Effector memory CD4-positive, alpha-beta T cell (primary cell): ENCODE results near the gene DCAF11.
A peak's percentile ranks its signal among the peaks of the same experiment; 100 is the strongest.

Experiments used
- DNase-seq, 3 donors: peaks; one replicate each; pipeline ENCODE4 v3.0.0-alpha.2; 2020
- H3K27ac ChIP-seq: 2 replicates; pipeline ENCODE4 v1.7.0; 2013; ENCODE audit warnings: mild to moderate bottlenecking, low read length, moderate library complexity; ENCODE audit not compliant: insufficient read depth, poor library complexity, severe bottlenecking
- H3K27me3 ChIP-seq: replicated peaks from 2 replicates; pipeline ENCODE4 v1.7.0; 2013; ENCODE audit warnings: mild to moderate bottlenecking, low read length; ENCODE audit not compliant: insufficient read depth, control insufficient read depth, poor library complexity, severe bottlenecking
- H3K36me3 ChIP-seq: 2 replicates; pipeline ENCODE4 v1.7.0; 2013; ENCODE audit warnings: mild to moderate bottlenecking, low read length, moderate library complexity; ENCODE audit not compliant: control insufficient read depth, insufficient read depth
- H3K4me1 ChIP-seq: 2 replicates; pipeline ENCODE4 v1.7.0; 2013; ENCODE audit warnings: low read length, mild to moderate bottlenecking; ENCODE audit not compliant: control insufficient read depth, insufficient read depth, poor library complexity, severe bottlenecking
- H3K4me3 ChIP-seq: 2 replicates; pipeline ENCODE4 v1.7.0; 2013; ENCODE audit warnings: low read length, low read depth, mild to moderate bottlenecking; ENCODE audit not compliant: insufficient read depth, poor library complexity, severe bottlenecking
- H3K9me3 ChIP-seq: 2 replicates; pipeline ENCODE4 v1.7.0; 2013; ENCODE audit warnings: mild to moderate bottlenecking, low read length, moderate library complexity; ENCODE audit not compliant: control insufficient read depth

The DCAF11 gene

DNA sequence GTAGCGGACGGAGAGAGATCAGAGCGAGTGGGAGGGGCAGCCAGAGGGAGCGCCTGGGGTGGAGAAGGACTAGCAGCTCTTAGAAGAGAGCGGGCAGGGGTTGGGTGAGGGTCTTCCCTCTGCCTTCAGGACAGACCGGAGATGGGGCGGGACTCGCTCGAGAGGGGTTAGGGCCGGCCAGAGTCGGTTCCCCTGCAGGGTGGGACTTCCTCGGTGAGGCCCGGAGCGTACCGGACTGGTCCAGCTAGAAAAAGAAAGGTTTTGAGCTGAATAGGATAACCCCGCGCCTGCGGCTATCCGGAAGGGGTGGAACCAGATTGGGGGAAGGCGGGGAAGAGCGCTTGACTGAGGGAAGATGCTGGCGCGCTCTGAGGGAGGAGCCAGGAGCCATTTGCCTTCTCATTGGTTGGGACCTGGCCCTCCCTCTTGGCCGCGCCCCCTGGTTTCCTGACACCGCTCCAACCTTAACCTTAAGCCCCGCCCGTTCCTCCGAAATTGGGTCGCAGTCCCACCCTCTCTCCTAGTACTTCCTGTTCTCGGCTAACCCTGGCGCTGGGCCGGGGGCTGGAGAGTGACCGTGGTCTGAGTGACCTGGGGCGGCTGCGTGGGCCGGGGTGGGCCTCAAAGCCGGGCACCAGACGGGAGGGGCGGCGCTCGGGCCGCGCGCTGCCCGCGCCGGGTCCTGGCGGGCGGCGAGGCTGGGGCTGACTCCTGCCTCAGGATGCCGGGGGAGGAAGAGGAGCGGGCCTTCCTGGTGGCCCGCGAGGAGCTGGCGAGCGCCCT, 32.6 kb downstream of the DCAF11 start, which contains the start of gene RNF31:
TSS of gene RNF31 (plus strand) at position 521 of the 783 bp plus-strand sequence. CDS start at position 722, 201 bp downstream.
- H3K36me3 ChIP-seq: peaks cover 45% of the 10 kb centered on the region
- peak within 1 kb of the TSS; percentile 93 for H3K4me3 ChIP-seq
- peak within 1 kb of the TSS; percentile 93 for H3K27ac ChIP-seq
- no peaks in the 10 kb centered on the region for H3K27me3 ChIP-seq
- DNase-seq: peak; percentile 92 to 96 (median 94)
- peaks cover 28% of the 10 kb centered on the region for H3K4me1 ChIP-seq
- H3K9me3 ChIP-seq: no peaks in the 10 kb centered on the region

DNA sequence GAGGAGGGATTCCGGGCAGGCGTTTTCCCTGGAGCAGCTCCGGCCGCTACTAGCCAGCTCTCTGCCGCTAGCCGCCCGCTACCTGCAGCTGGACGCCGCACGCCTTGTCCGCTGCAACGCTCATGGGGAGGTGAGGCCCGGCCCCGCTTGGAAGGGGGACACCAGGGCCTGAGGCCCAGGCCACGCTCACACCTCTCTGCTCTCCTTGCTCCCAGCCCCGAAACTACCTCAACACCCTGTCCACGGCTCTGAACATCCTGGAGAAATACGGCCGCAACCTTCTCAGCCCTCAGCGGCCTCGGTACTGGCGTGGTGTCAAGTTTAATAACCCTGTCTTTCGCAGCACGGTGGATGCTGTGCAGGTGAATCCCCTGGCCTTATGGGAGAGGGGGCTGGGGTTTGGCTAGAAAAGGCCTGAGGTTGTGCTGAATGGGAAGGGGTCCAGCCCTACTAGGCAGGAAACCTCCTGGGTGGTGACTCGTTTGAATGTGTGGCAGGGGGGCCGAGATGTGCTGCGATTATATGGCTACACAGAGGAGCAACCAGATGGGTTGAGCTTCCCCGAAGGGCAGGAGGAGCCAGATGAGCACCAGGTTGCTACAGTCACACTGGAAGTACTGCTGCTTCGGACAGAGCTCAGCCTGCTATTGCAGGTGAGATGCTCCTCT, 33.3 kb downstream of the DCAF11 start:
- Histone ChIP-seq H3K4me3 (peak overlapping the region; percentile 93), H3K4me1 (peaks cover 27% of the 10 kb centered on the region), H3K27ac (peak overlapping the region; percentile 93), H3K36me3 (peaks cover 51% of the 10 kb centered on the region), H3K27me3 (no peaks in the 10 kb centered on the region), H3K9me3 (no peaks in the 10 kb centered on the region)
- peak in 1 of 3 donors; percentile 23 for DNase-seq

- H3K9me3 ChIP-seq: no peaks in the 10 kb centered on the region
- H3K4me3 ChIP-seq: no peak overlapping the region
- peaks cover 47% of the 10 kb centered on the region for H3K36me3 ChIP-seq
- no peaks in the 10 kb centered on the region for H3K27me3 ChIP-seq
- H3K27ac ChIP-seq: no peak overlapping the region
- no peak for DNase-seq
- H3K4me1 ChIP-seq: peaks cover 27% of the 10 kb centered on the region
These were observed 34.9 kb downstream of the DCAF11 start for GRCh38 chr14:24149302-24149969.

DNA sequence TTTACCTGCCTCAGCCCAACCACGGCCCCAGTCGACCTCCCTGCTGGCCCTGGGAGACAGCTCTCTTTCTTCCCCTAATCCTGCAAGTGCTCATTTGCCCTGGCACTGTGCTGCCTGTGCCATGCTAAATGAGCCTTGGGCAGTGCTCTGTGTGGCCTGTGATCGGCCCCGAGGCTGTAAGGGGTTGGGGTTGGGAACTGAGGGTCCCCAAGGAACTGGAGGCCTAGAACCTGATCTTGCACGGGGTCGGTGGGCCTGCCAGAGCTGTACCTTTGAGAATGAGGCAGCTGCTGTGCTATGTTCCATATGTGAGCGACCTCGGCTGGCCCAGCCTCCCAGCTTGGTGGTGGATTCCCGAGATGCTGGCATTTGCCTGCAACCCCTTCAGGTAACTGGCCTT, 35.5 kb downstream of the DCAF11 start:
- DNase-seq: no peak
- no peaks in the 10 kb centered on the region for H3K9me3 ChIP-seq
- no peaks in the 10 kb centered on the region for H3K27me3 ChIP-seq
- no peak overlapping the region for H3K27ac ChIP-seq
- peaks cover 27% of the 10 kb centered on the region for H3K4me1 ChIP-seq
- no peak overlapping the region for H3K4me3 ChIP-seq
- peaks cover 53% of the 10 kb centered on the region for H3K36me3 ChIP-seq

- H3K27ac ChIP-seq: no peak overlapping the region
- H3K27me3 ChIP-seq: no peaks in the 10 kb centered on the region
- no peak for DNase-seq
- peaks cover 58% of the 10 kb centered on the region for H3K36me3 ChIP-seq
- H3K9me3 ChIP-seq: no peaks in the 10 kb centered on the region
- H3K4me3 ChIP-seq: no peak overlapping the region
- peaks cover 22% of the 10 kb centered on the region for H3K4me1 ChIP-seq
These were observed 36.0 kb downstream of the DCAF11 start for GRCh38 chr14:24150567-24150966.

GRCh38 chr14:24150993-24151392, 36.4 kb downstream of the DCAF11 start:
- peaks cover 63% of the 10 kb centered on the region for H3K36me3 ChIP-seq
- no peaks in the 10 kb centered on the region for H3K27me3 ChIP-seq
- no peak overlapping the region for H3K27ac ChIP-seq
- H3K9me3 ChIP-seq: no peaks in the 10 kb centered on the region
- DNase-seq: no peak
- H3K4me3 ChIP-seq: no peak overlapping the region
- peaks cover 17% of the 10 kb centered on the region for H3K4me1 ChIP-seq

DNA sequence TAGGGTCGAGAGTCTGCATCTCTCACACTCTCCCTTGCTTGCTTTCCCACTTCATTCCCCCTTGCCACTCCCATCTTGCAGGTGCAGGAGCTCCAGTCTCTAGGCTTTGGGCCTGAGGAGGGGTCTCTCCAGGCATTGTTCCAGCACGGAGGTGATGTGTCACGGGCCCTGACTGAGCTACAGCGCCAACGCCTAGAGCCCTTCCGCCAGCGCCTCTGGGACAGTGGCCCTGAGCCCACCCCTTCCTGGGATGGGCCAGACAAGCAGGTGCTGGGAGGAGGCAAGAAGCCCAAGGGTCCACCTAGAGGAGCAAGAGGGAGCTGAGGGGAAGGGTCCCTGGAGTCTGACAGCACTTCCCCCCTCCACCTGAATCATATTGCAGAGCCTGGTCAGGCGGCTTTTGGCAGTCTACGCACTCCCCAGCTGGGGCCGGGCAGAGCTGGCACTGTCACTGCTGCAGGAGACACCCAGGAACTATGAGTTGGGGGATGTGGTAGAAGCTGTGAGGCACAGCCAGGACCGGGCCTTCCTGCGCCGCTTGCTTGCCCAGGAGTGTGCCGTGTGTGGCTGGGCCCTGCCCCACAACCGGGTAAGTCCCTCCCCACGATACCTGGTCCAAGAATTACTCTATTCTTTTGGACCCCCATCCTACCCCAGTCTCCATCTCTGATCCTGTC, 37.0 kb downstream of the DCAF11 start:
- Histone ChIP-seq H3K27me3 (no peaks in the 10 kb centered on the region), H3K9me3 (no peaks in the 10 kb centered on the region), H3K27ac (no peak overlapping the region), H3K4me3 (no peak overlapping the region), H3K4me1 (peaks cover 17% of the 10 kb centered on the region), H3K36me3 (peaks cover 66% of the 10 kb centered on the region)
- no peak for DNase-seq

DNA sequence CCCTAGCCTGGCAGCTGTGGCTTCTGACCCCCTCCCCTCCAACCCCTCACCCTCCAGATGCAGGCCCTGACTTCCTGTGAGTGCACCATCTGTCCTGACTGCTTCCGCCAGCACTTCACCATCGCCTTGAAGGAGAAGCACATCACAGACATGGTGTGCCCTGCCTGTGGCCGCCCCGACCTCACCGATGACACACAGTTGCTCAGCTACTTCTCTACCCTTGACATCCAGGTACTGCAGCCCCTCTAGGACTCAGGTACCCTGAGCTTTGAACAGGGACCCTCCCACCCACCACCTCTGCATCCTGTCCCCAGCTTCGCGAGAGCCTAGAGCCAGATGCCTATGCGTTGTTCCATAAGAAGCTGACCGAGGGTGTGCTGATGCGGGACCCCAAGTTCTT, 40.5 kb downstream of the DCAF11 start:
- Histone ChIP-seq H3K9me3 (no peaks in the 10 kb centered on the region), H3K27me3 (no peaks in the 10 kb centered on the region), H3K4me3 (no peak overlapping the region), H3K36me3 (peaks cover 78% of the 10 kb centered on the region), H3K27ac (no peak overlapping the region), H3K4me1 (peaks cover under 1% of the 10 kb centered on the region)
- no peak for DNase-seq

- no peak overlapping the region for H3K27ac ChIP-seq
- peaks cover 66% of the 10 kb centered on the region for H3K36me3 ChIP-seq
- no peaks in the 10 kb centered on the region for H3K27me3 ChIP-seq
- peaks cover 3% of the 10 kb centered on the region for H3K4me1 ChIP-seq
- DNase-seq: no peak
- H3K4me3 ChIP-seq: no peak overlapping the region
- H3K9me3 ChIP-seq: no peaks in the 10 kb centered on the region
These were observed 42.3 kb downstream of the DCAF11 start for GRCh38 chr14:24156840-24157239.
